ENCODE results near the gene ESF1. TPM values are rescaled to one million over a fixed set of nuclear protein-coding genes. Genes with fewer than 3 reads are reported as not detected.

The ESF1 gene
- total and polyA plus RNA-seq, 9 of the 15 experiments (the other 6 are each of a cell fraction or from before 2014, with no cell fraction given) = 7.0 to 30.4 (median 18.6) TPM

- Histone ChIP-seq H3K9me1 (ENCODE audit: control insufficient read depth, insufficient read depth, low read length) (no peaks in the 10 kb centered on the region), H3K4me1 (replicated peaks in 1 of 2; ENCODE audit: control insufficient read depth in 2 of 2, insufficient read depth in 2 of 2, low read length in 2 of 2) (no peaks in the 10 kb centered on the region; a peak in 1 of 5 replicates), H4K20me1 (replicated peaks; ENCODE audit: control insufficient read depth, insufficient read depth, low read length) (no peaks in the 10 kb centered on the region), H3K36me3 (ENCODE audit: control insufficient read depth, insufficient read depth, low read length) (peaks cover 40% of the 10 kb centered on the region; the same call in 1 of the 3 replicates), H3K27ac (ENCODE audit: extremely low read depth, low read depth, low read length) (no peak overlapping the region), H3K9me3 (replicated peaks; ENCODE audit: control insufficient read depth, insufficient read depth, low read depth, low read length) (no peaks in the 10 kb centered on the region), H3K4me2 (ENCODE audit: insufficient read depth, low read length) (no peak overlapping the region), H2AFZ (ENCODE audit: low read depth, low read length) (no peak overlapping the region), H3K79me2 (ENCODE audit: control insufficient read depth, insufficient read depth, low read length) (no peaks in the 10 kb centered on the region; the same call in 2 of the 3 replicates), H3K27me3 (ENCODE audit: control insufficient read depth in 2 of 2, insufficient read depth in 2 of 2, low read length in 2 of 2) (no peaks in the 10 kb centered on the region), H3K4me3 (no peak overlapping the region), H3K9ac (ENCODE audit: insufficient read depth in 1 of 2, low read depth in 2 of 2, low read length in 2 of 2) (no peak overlapping the region)
- ATAC-seq = no peak
- WGBS (ENCODE audit: insufficient coverage, low coverage, missing lambda C conversion rate) = no CpG with 5 or more reads among the region's 1 CpG
- in situ Hi-C loops (cut with MboI) = no loop called here
- intact Hi-C loops (cut with micrococcal nuclease) = no loop called here
- TF ChIP-seq ZNF140 (CRISPR knock-in tag; IDR thresholded peaks at IDR 0.05) (no peak), ELF4 (CRISPR knock-in tag; IDR thresholded peaks at IDR 0.05) (no peak), RAD51 (IDR thresholded peaks at IDR 0.05; ENCODE audit: borderline replicate concordance, low read depth) (no peak), ATF3 (IDR thresholded peaks at IDR 0.05) (no peak), ATF3 (CRISPR knock-in tag; conservative IDR thresholded peaks at IDR 0.05) (no peak), ZNF444 (CRISPR knock-in tag; IDR thresholded peaks at IDR 0.05) (no peak), JUN (IDR thresholded peaks at IDR 0.05; ENCODE audit: borderline replicate concordance, low read depth, low read length) (no peak), JUN (CRISPR knock-in tag; IDR thresholded peaks at IDR 0.05; ENCODE audit: borderline replicate concordance) (no peak), SIRT6 (IDR thresholded peaks at IDR 0.05; ENCODE audit: low read depth, low read length) (no peak), POLR2B (IDR thresholded peaks at IDR 0.05; ENCODE audit: low read depth, partially characterized antibody) (no peak), RBM15 (IDR thresholded peaks at IDR 0.05; ENCODE audit: insufficient read depth, low read length) (no peak), SMARCB1 (IDR thresholded peaks at IDR 0.05; ENCODE audit: insufficient read length, low read depth) (no peak), SRSF1 (IDR thresholded peaks at IDR 0.05; ENCODE audit: low read depth, low read length) (no peak), ZNF511 (CRISPR knock-in tag; IDR thresholded peaks at IDR 0.05) (no peak), SETDB1 (IDR thresholded peaks at IDR 0.05; ENCODE audit: low read length) (no peak), TAF9B (IDR thresholded peaks at IDR 0.05; ENCODE audit: partially characterized antibody) (no peak), ZNF431 (CRISPR knock-in tag; IDR thresholded peaks at IDR 0.05) (no peak), HMGXB4 (CRISPR knock-in tag; IDR thresholded peaks at IDR 0.05) (no peak)
- POLR2A ChIA-PET = no interaction called here
- no TSS peak for BruUV-seq (replicated peaks)
- no peak for DNase-seq (ENCODE audit: extremely low read depth in 1 of 4, low spot score in 3 of 4)
- CTCF ChIA-PET (ENCODE audit: low intra/inter-chr PET ratio) = no interaction called here
- FAIRE-seq = no peak
Observed at GRCh38 chr20:13744352-13744751, 40.4 kb downstream of the ESF1 start.

All from K562 (cell line).